ENCODE measurements around the gene MBD5. TPM values are rescaled to one million over a fixed set of nuclear protein-coding genes. Genes with fewer than 3 reads are reported as not detected.
"Not testable (repeated sequence)": the region's sequence is repeated elsewhere in the genome, so short reads cannot be mapped to it uniquely, and the experiment has no call there.

The MBD5 gene
- total RNA-seq, 1 experiment from 2014 or later, result 8.5 TPM

DNA sequence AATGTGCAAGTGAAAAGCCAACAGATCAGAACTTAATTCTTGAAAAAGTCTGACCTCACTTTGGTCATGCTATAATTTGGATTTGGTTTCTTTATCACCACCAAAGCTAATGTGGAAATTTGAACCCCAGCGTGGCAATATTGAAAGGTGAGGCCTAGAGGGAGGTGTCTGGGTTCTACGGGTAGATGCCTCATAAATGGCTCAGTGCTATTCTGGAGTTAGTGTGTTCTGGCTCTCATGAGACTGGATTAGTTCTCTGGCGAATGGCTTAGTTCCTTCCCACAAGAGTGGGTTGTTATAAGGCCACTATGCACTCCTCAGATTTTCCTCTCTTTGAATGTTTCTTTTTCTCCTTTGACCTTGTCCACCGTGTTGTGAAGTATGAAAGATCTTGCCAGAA, 22.7 kb upstream of the MBD5 start:
- H3K4me2 ChIP-seq (ENCODE audit: low read length), result no peak overlapping the region
- H3K27me3 ChIP-seq (ENCODE audit: low read length), result no peaks in the 10 kb centered on the region
- no peak overlapping the region for H3K27ac ChIP-seq (ENCODE audit: low read length)
- POLR2A ChIA-PET (ENCODE audit: unreplicated experiment), result no interaction called here
- no peaks in the 10 kb centered on the region for H3F3A ChIP-seq (ENCODE audit: low read length, unreplicated experiment)
- H3K79me2 ChIP-seq (ENCODE audit: low read length), result peaks cover 96% of the 10 kb centered on the region
- H3K9me2 ChIP-seq (replicated peaks; ENCODE audit: low read length), result no peaks in the 10 kb centered on the region
- intact Hi-C loops (cut with micrococcal nuclease), result no loop called here
- CTCF ChIA-PET, result no interaction called here
- H4K20me1 ChIP-seq (ENCODE audit: low read length), result peaks cover 18% of the 10 kb centered on the region
- H3K9me3 ChIP-seq (ENCODE audit: low read length), result no peaks in the 10 kb centered on the region
- ATAC-seq (no peak), DNase-seq (no peak)
- H3K4me3 ChIP-seq (ENCODE audit: low read length), result no peak overlapping the region
- no peak overlapping the region for H3K9ac ChIP-seq (ENCODE audit: low read length)
- no TSS peak for BruUV-seq (replicated peaks)
- no peak overlapping the region for H2AFZ ChIP-seq (ENCODE audit: low read length)
- no peaks in the 10 kb centered on the region for H3K4me1 ChIP-seq (ENCODE audit: insufficient read depth, low read length)
- peaks cover 12% of the 10 kb centered on the region for H3K36me3 ChIP-seq (ENCODE audit: low read depth, low read length)
- TF ChIP-seq EZH2phosphoT487 (IDR thresholded peaks at IDR 0.05; ENCODE audit: borderline replicate concordance, low read length), result no peak
- TF ChIP-seq, protein P1, sequence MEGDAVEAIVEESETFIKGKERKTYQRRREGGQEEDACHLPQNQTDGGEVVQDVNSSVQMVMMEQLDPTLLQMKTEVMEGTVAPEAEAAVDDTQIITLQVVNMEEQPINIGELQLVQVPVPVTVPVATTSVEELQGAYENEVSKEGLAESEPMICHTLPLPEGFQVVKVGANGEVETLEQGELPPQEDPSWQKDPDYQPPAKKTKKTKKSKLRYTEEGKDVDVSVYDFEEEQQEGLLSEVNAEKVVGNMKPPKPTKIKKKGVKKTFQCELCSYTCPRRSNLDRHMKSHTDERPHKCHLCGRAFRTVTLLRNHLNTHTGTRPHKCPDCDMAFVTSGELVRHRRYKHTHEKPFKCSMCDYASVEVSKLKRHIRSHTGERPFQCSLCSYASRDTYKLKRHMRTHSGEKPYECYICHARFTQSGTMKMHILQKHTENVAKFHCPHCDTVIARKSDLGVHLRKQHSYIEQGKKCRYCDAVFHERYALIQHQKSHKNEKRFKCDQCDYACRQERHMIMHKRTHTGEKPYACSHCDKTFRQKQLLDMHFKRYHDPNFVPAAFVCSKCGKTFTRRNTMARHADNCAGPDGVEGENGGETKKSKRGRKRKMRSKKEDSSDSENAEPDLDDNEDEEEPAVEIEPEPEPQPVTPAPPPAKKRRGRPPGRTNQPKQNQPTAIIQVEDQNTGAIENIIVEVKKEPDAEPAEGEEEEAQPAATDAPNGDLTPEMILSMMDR (conservative IDR thresholded peaks at IDR 0.05; ENCODE audit: low read depth, low read length), result no peak
- no peak for TF ChIP-seq EZH2 (IDR thresholded peaks at IDR 0.05; ENCODE audit: low read length, unreplicated experiment)

DNA sequence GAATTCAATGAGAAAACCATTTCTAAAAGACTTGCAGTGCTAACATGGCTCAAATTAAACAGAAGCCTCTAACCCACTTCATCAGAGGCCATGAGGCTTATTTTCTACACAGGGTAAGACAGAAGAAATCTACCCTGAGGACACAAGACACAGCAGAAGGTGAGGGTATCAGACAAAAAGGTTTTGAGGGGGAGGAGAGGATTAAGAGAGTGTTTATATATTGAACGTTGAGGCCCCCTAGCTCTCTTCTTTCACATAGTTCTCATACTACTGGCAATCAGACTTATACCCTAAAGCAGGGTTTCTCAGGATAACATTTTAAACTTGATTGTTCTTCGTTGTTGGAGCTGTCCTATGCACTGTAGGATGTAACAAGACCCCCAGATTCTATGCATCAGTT, 21.8 kb upstream of the MBD5 start:
- H3K4me3 ChIP-seq (ENCODE audit: low read length), result no peak overlapping the region
- BruUV-seq (replicated peaks), result no TSS peak
- no peaks in the 10 kb centered on the region for H3K9me2 ChIP-seq (replicated peaks; ENCODE audit: low read length)
- no peak overlapping the region for H2AFZ ChIP-seq (ENCODE audit: low read length)
- H3K9me3 ChIP-seq (ENCODE audit: low read length), result no peaks in the 10 kb centered on the region
- DNase-seq, result no peak
- intact Hi-C loops (cut with micrococcal nuclease), result no loop called here
- no peak overlapping the region for H3K4me2 ChIP-seq (ENCODE audit: low read length)
- peaks cover 96% of the 10 kb centered on the region for H3K79me2 ChIP-seq (ENCODE audit: low read length)
- H3K27me3 ChIP-seq (ENCODE audit: low read length), result no peaks in the 10 kb centered on the region
- H3K9ac ChIP-seq (ENCODE audit: low read length), result no peak overlapping the region
- H3K27ac ChIP-seq (ENCODE audit: low read length), result no peak overlapping the region
- peaks cover 12% of the 10 kb centered on the region for H4K20me1 ChIP-seq (ENCODE audit: low read length)
- no peak for TF ChIP-seq EZH2phosphoT487 (IDR thresholded peaks at IDR 0.05; ENCODE audit: borderline replicate concordance, low read length)
- no peak for ATAC-seq
- no peaks in the 10 kb centered on the region for H3F3A ChIP-seq (ENCODE audit: low read length, unreplicated experiment)
- ChIA-PET POLR2A (ENCODE audit: unreplicated experiment) (no interaction called here), CTCF (no interaction called here)
- peaks cover 12% of the 10 kb centered on the region for H3K36me3 ChIP-seq (ENCODE audit: low read depth, low read length)
- H3K4me1 ChIP-seq (ENCODE audit: insufficient read depth, low read length), result no peaks in the 10 kb centered on the region

- peaks cover 12% of the 10 kb centered on the region for H4K20me1 ChIP-seq (ENCODE audit: low read length)
- ATAC-seq (no peak), DNase-seq (no peak)
- H3K4me1 ChIP-seq (ENCODE audit: insufficient read depth, low read length), result no peaks in the 10 kb centered on the region
- H2AFZ ChIP-seq (ENCODE audit: low read length), result no peak overlapping the region
- BruUV-seq (replicated peaks), result no TSS peak
- CTCF ChIA-PET, result no interaction called here
- H3K4me3 ChIP-seq (ENCODE audit: low read length), result no peak overlapping the region
- intact Hi-C loops (cut with micrococcal nuclease), result no loop called here
- no peaks in the 10 kb centered on the region for H3F3A ChIP-seq (ENCODE audit: low read length, unreplicated experiment)
- H3K36me3 ChIP-seq (ENCODE audit: low read depth, low read length), result peaks cover 10% of the 10 kb centered on the region
- POLR2A ChIA-PET (ENCODE audit: unreplicated experiment), result no interaction called here
- no peaks in the 10 kb centered on the region for H3K9me3 ChIP-seq (ENCODE audit: low read length)
- H3K9me2 ChIP-seq (replicated peaks; ENCODE audit: low read length), result no peaks in the 10 kb centered on the region
- H3K27ac ChIP-seq (ENCODE audit: low read length), result no peak overlapping the region
- H3K27me3 ChIP-seq (ENCODE audit: low read length), result no peaks in the 10 kb centered on the region
- no peak overlapping the region for H3K9ac ChIP-seq (ENCODE audit: low read length)
- H3K4me2 ChIP-seq (ENCODE audit: low read length), result no peak overlapping the region
- H3K79me2 ChIP-seq (ENCODE audit: low read length), result peaks cover 96% of the 10 kb centered on the region
- TF ChIP-seq EZH2phosphoT487 (IDR thresholded peaks at IDR 0.05; ENCODE audit: borderline replicate concordance, low read length) (no peak), EZH2 (IDR thresholded peaks at IDR 0.05; ENCODE audit: low read length, unreplicated experiment) (no peak)
- TF ChIP-seq, protein P1 (conservative IDR thresholded peaks at IDR 0.05; ENCODE audit: low read depth, low read length), result no peak
Observed at GRCh38 chr2:148000095-148000494, 20.8 kb upstream of the MBD5 start.

DNA sequence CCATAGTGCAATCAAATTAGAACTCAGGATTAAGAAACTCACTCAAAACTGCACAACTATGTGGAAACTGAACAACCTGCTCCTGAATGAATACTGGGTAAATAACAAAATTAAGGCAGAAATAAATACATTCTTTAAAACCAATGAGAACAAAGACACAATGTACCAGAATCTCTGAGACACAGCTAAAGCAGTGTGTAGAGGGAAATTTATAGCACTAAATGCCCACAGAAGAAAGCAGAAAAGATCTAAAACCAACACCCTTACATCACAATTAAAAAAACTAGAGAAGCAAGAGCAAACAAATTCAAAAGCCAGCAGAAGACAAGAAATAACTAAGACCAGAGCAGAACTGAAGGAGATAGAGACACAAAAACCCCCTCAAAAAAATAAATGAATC, 18.5 kb upstream of the MBD5 start:
- DNase-seq; H3K9ac ChIP-seq (ENCODE audit: low read length); ATAC-seq; H3K36me3 ChIP-seq (ENCODE audit: low read depth, low read length); H2AFZ ChIP-seq (ENCODE audit: low read length); H3K9me3 ChIP-seq (ENCODE audit: low read length); H3F3A ChIP-seq (ENCODE audit: low read length, unreplicated experiment); H3K27ac ChIP-seq (ENCODE audit: low read length); CTCF ChIA-PET; H3K4me1 ChIP-seq (ENCODE audit: insufficient read depth, low read length); intact Hi-C loops (cut with micrococcal nuclease); H3K4me2 ChIP-seq (ENCODE audit: low read length); H3K4me3 ChIP-seq (ENCODE audit: low read length); H3K9me2 ChIP-seq (replicated peaks; ENCODE audit: low read length); BruUV-seq (replicated peaks); H3K27me3 ChIP-seq (ENCODE audit: low read length); POLR2A ChIA-PET (ENCODE audit: unreplicated experiment): not testable (repeated sequence)
- peaks cover 12% of the 10 kb centered on the region for H4K20me1 ChIP-seq (ENCODE audit: low read length)
- peaks cover 96% of the 10 kb centered on the region for H3K79me2 ChIP-seq (ENCODE audit: low read length)
